NB4 (cell line): ENCODE measurements around the gene TMEM45A.

ENCODE experiments used
- DNase-seq: peaks from one replicate; pipeline ENCODE4 v3.0.0; 2010; ENCODE audit warnings: low read depth
- H3K4me3 ChIP-seq: one replicate; pipeline ENCODE4 v1.5.1; 2011; ENCODE audit warnings: mild to moderate bottlenecking, low read depth, low read length, moderate library complexity
- MYC ChIP-seq: IDR thresholded peaks from 2 replicates; pipeline ENCODE4 v1.6.1; 2011; ENCODE audit warnings: low read depth, low read length
- POLR2A ChIP-seq: IDR thresholded peaks from 2 replicates; pipeline ENCODE4 v1.6.1; 2011; ENCODE audit warnings: mild to moderate bottlenecking; ENCODE audit not compliant: insufficient read length; ENCODE audit errors: extremely low read depth
- TF ChIP-seq, protein P1 (sequence below): IDR thresholded peaks from 2 replicates; pipeline ENCODE4 v1.6.1; 2011; ENCODE audit warnings: low read depth, low read length
- TF ChIP-seq, protein P2 (sequence below): IDR thresholded peaks from one replicate; pipeline ENCODE4 v1.5.1; 2012; ENCODE audit warnings: low read depth, low read length

The TMEM45A gene

DNA sequence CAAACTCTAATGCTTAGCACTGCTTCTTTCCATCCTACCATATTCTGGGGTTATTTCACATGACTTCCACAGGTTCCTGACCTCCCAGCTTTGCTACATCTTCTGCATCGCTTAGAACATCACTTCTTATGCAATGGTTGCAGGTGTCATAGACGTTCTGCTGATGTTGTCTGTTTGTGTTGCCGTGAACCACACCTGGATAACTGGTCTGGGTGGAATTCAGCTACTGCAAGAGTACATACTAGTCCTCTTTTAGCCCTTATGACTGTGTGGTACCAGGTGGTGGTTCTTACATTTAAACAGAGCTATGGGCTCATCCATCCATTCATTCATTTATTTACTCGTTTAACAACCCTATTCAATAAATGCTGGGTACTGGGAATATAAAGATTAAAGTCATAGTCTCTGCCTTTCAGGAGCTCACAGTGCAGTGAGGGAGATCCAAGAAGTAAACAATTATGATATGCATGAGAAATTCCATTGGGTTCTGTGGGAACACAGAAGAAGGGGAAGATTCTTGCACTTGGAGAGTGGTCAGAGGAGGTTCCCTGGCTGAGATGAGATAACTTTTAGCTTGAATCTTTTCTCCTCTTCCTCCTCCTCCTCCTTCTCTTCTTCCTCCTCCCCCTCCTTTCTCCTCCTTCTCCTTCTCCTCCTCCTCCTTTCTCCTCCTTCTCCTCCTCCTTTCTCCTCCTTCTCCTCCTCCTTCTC is 30.8 kb downstream of the TMEM45A start:
- no peak overlapping the region for H3K4me3 ChIP-seq
- DNase-seq = no peak
- TF ChIP-seq, protein P1, sequence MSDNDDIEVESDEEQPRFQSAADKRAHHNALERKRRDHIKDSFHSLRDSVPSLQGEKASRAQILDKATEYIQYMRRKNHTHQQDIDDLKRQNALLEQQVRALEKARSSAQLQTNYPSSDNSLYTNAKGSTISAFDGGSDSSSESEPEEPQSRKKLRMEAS = no peak
- TF ChIP-seq MYC (no peak), POLR2A (no peak)
- TF ChIP-seq, protein P2, sequence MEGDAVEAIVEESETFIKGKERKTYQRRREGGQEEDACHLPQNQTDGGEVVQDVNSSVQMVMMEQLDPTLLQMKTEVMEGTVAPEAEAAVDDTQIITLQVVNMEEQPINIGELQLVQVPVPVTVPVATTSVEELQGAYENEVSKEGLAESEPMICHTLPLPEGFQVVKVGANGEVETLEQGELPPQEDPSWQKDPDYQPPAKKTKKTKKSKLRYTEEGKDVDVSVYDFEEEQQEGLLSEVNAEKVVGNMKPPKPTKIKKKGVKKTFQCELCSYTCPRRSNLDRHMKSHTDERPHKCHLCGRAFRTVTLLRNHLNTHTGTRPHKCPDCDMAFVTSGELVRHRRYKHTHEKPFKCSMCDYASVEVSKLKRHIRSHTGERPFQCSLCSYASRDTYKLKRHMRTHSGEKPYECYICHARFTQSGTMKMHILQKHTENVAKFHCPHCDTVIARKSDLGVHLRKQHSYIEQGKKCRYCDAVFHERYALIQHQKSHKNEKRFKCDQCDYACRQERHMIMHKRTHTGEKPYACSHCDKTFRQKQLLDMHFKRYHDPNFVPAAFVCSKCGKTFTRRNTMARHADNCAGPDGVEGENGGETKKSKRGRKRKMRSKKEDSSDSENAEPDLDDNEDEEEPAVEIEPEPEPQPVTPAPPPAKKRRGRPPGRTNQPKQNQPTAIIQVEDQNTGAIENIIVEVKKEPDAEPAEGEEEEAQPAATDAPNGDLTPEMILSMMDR = no peak

DNA sequence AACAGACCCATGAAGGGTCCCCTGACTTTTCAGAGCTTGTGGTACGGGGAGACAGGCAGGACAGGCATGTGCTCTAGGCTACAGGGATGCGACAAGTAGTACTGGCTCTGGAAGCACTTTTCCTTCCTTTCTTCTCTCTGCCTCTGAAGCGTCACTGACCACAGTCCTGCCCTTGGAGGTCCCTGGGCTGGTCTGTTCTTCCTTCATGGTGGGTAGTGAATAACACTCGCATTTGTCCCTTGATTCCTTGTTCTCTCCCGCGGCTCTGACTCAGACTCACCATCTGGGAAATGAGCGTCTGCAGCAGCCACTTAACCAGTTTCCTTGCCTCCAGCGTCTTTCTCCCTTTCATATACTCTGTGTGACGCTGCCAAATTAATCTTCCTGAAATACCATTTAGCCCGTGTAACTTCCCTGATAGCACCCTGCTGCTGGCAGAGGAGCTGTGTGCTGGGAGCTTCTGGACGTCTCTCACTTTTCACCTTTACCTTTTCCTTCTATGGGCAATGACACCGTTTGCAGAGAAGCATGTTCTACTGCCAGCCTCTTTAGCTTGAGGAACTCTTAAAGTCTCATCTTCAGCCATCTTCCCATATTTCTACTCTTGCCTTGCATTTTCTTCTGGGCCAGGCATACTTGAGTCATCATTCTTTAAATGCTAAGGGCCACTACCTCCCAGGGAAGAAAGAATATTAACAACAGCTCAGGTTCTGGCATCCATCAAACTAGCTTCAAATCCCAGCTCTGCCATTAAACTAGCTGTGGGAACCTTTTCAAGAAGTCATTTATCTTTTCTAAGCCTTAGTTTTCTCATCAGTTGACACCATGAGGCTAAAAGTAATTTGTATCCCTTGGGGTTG is 33.6 kb downstream of the TMEM45A start:
- no peak overlapping the region for H3K4me3 ChIP-seq
- no peak for DNase-seq
- TF ChIP-seq POLR2A (no peak), MYC (no peak)
- TF ChIP-seq, protein P2 = no peak
- TF ChIP-seq, protein P1 = no peak

DNA sequence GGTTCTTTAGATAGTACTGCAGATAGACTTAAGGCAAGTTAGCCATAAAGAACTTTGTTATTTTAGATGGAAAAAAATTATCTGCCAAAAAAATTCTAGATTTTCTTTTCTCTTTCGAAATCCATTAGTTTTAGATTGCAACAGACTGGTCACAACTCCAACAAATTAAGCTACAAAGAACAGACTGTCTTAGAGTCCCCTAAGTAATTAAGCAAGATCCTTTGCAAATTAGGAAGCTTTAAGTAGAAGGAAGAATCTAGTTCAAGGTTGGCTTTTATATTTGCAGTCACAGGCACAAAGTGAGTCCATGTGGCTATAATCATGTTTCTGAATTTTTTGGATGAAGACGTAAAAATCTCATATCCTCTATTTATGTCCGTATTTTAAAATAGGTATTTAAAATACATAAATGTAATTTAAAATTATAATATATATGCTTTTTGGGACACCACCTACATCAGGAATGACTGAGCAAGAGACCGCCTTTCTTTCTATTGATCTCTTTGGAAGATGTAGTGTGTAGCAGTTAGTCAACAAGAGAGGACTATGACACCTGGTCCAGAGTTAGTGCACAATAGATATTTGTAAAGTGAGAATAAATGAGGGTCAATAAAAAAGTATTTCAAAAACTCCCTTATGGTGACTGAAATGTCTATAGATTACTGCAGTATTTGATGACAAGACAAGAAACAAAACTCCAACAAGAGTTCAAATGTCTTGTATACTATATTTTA is 34.4 kb downstream of the TMEM45A start:
- no peak for DNase-seq
- no peak overlapping the region for H3K4me3 ChIP-seq
- TF ChIP-seq MYC (no peak), POLR2A (no peak)
- TF ChIP-seq, protein P2 = no peak
- TF ChIP-seq, protein P1 = no peak

DNA sequence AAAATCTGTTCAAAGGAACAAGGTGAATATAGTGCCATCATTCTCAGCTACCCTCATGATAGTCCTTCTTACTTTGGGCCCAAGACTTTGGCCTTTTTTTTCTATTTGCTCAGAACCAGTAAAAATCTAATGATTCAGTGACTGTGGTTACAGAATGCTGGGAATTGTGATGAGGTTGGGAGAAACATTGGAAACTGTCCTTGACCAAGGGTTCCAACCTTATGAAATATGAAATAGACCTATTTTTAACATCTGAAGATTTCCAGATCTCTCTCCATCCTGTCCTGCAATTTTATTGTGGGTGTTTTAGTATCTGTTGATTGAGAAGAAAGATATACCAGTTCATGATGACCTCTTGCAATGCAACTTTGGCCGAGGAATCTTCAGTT is 34.9 kb downstream of the TMEM45A start:
- DNase-seq = no peak
- TF ChIP-seq MYC (no peak), POLR2A (no peak)
- TF ChIP-seq, protein P1 = no peak
- TF ChIP-seq, protein P2 = no peak
- H3K4me3 ChIP-seq = no peak overlapping the region

DNA sequence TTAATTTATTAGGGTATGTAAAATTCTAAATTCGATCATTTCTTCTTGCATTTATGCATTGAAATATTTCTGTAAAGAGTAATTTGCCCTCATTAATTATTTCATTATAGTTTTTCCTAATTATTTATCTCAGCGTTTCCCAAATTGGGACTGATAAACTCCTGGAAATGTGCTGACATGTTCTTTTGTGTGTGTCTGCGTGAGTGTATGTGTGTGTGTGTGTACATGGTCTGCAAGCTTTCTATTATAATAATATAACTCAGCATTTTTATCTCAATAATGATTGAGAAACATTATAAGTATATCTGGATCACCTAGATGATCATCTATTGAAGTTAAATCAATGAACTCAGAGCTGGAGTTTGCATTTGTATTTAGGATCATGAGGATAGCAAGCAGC is 38.7 kb downstream of the TMEM45A start:
- H3K4me3 ChIP-seq = no peak overlapping the region
- no peak for DNase-seq
- TF ChIP-seq POLR2A (no peak), MYC (no peak)
- TF ChIP-seq, protein P1 = no peak
- TF ChIP-seq, protein P2 = no peak
